ENCODE data around the gene MTSS2.

DNA sequence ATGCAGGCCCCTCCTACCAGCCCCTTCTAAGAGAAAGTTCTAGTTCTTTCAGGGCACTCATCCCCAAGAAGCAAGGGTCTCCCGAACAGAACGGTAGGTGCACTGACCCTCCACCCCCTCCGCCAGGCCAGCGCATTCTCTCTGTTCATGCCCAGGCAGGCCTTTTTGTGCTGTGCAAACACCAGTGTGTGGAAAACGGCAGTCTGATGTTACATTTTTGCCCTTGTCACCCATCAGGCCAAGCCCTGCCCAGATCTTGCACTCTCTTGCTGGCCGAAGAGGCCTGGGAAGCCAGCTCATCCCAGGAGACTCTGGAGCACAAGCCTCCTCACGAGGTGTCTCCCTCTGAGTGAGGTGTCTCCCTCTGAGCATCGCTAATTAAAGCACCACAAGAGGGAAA, 16.1 kb upstream of the MTSS2 start:
- TF ChIP-seq CTCF (IDR thresholded peaks at IDR 0.05; ENCODE audit: insufficient read depth, low read length, poor library complexity, severe bottlenecking) (no peak), EZH2phosphoT487 (conservative IDR thresholded peaks at IDR 0.05; ENCODE audit: low read length) (no peak)
